HG03575 (cell line): ENCODE measurements around the gene PDE3A.
"Not testable (repeated sequence)": the region's sequence is repeated elsewhere in the genome, so short reads cannot be mapped to it uniquely, and the experiment has no call there.

Source experiments
- ATAC-seq: cut with Tn5 transposase; IDR thresholded peaks from one replicate; pipeline ENCODE4 v1.9.1; 2021; ENCODE audit not compliant: unreplicated experiment, insufficient number of reproducible peaks, low FRiP score; ENCODE audit errors: extremely low read depth

PDE3A gene

GRCh38 chr12:20561871-20562270, 193.5 kb downstream of the PDE3A start:
- no peak for ATAC-seq

GRCh38 chr12:20567413-20567812, 199.1 kb downstream of the PDE3A start:
- ATAC-seq, result no peak

GRCh38 chr12:20572451-20572850, 204.1 kb downstream of the PDE3A start:
- no peak for ATAC-seq

- ATAC-seq, result no peak
Measured at GRCh38 chr12:20576528-20576927, 208.2 kb downstream of the PDE3A start.

- no peak for ATAC-seq
Measured at GRCh38 chr12:20577054-20577453, 208.7 kb downstream of the PDE3A start.

- no peak for ATAC-seq
Measured at GRCh38 chr12:20578142-20578541, 209.8 kb downstream of the PDE3A start.

- ATAC-seq, result no peak
Measured at GRCh38 chr12:20585055-20585625, 216.8 kb downstream of the PDE3A start.

GRCh38 chr12:20585913-20586312, 217.6 kb downstream of the PDE3A start:
- ATAC-seq, result no peak

GRCh38 chr12:20588042-20588441, 219.7 kb downstream of the PDE3A start:
- ATAC-seq, result no peak

- ATAC-seq, result no peak
Measured at GRCh38 chr12:20590570-20590969, 222.2 kb downstream of the PDE3A start.

GRCh38 chr12:20592556-20592955, 224.2 kb downstream of the PDE3A start:
- ATAC-seq, result no peak

- ATAC-seq, result no peak
Measured at GRCh38 chr12:20593611-20594010, 225.3 kb downstream of the PDE3A start.

GRCh38 chr12:20596061-20596460, 227.7 kb downstream of the PDE3A start:
- no peak for ATAC-seq

- no peak for ATAC-seq
Measured at GRCh38 chr12:20599757-20600156, 231.4 kb downstream of the PDE3A start.

GRCh38 chr12:20601668-20602280, 233.4 kb downstream of the PDE3A start:
- ATAC-seq, result no peak

GRCh38 chr12:20602641-20603391, 234.5 kb downstream of the PDE3A start:
- ATAC-seq, result no peak

- no peak for ATAC-seq
Measured at GRCh38 chr12:20604408-20605067, 236.2 kb downstream of the PDE3A start.

- ATAC-seq, result not testable (repeated sequence)
Measured at GRCh38 chr12:20615020-20615419, 246.7 kb downstream of the PDE3A start.

GRCh38 chr12:20616093-20616492, 247.8 kb downstream of the PDE3A start:
- no peak for ATAC-seq

GRCh38 chr12:20620261-20620660, 251.9 kb downstream of the PDE3A start:
- no peak for ATAC-seq
